DND-41 (cell line): ENCODE measurements around the gene GRK6.

Experiments
- ATAC-seq: fragments of 200-7000 bp; cut with Tn5 transposase; 3 replicates; pipeline ENCODE4 v1.9.1; 2021; ENCODE audit warnings: low read depth; ENCODE audit not compliant: insufficient read depth
- DNase-seq: peaks from one replicate; pipeline ENCODE4 v3.0.0-alpha.2; 2020
- H2AFZ ChIP-seq: 2 replicates; pipeline ENCODE4 v1.6.0; 2012; ENCODE audit warnings: low read depth, low read length
- H3K27ac ChIP-seq: 2 replicates; pipeline ENCODE4 v1.5.1; 2012; ENCODE audit warnings: low read length, inconsistent platforms
- H3K27me3 ChIP-seq: fragments of 200-600 bp; sonication (generic); 2 replicates; pipeline ENCODE4 v1.6.0; 2012; ENCODE audit warnings: low read length, mild to moderate bottlenecking, inconsistent platforms; ENCODE audit not compliant: insufficient read depth, poor library complexity
- H3K36me3 ChIP-seq: 2 replicates; pipeline ENCODE4 v1.5.1; 2012; ENCODE audit warnings: low read length, inconsistent platforms; ENCODE audit not compliant: insufficient read depth
- H3K4me1 ChIP-seq: 2 replicates; pipeline ENCODE4 v1.5.1; 2012; ENCODE audit warnings: mild to moderate bottlenecking, low read length; ENCODE audit not compliant: insufficient read depth
- H3K4me2 ChIP-seq: 2 replicates; pipeline ENCODE4 v1.6.0; 2012; ENCODE audit warnings: mild to moderate bottlenecking, moderate library complexity, low read length, inconsistent platforms; ENCODE audit not compliant: insufficient read depth
- H3K4me3 ChIP-seq, 2 experiments: fragments of 200-600 bp in 1 of 2; shearing (Covaris generic) in 1 of 2; 2 replicates each; pipeline ENCODE4 v1.5.1; 2012 to 2016; ENCODE audit warnings: inconsistent platforms in 2 of 2, low read length in 2 of 2, mild to moderate bottlenecking in 2 of 2, low read depth in 1 of 2, moderate library complexity in 1 of 2
- H3K79me2 ChIP-seq: 2 replicates; pipeline ENCODE4 v1.6.0; 2012; ENCODE audit warnings: low read length, inconsistent platforms; ENCODE audit not compliant: insufficient read depth
- H3K9ac ChIP-seq: 2 replicates; pipeline ENCODE4 v1.6.0; 2012; ENCODE audit warnings: low read depth, mild to moderate bottlenecking, inconsistent platforms, low read length, moderate library complexity
- H3K9me3 ChIP-seq: 2 replicates; pipeline ENCODE4 v1.5.1; 2012; ENCODE audit warnings: low read length, moderate library complexity, mild to moderate bottlenecking, inconsistent platforms; ENCODE audit not compliant: insufficient read depth, severe bottlenecking
- H4K20me1 ChIP-seq: 2 replicates; pipeline ENCODE4 v1.6.0; 2012; ENCODE audit warnings: low read length; ENCODE audit not compliant: insufficient read depth
- EZH2 ChIP-seq: IDR thresholded peaks from 3 replicates; pipeline ENCODE4 v1.6.1; 2012; ENCODE audit warnings: borderline replicate concordance, low read depth, mild to moderate bottlenecking, moderate library complexity, low read length, inconsistent platforms; ENCODE audit not compliant: severe bottlenecking
- TF ChIP-seq, protein P1 (sequence below): IDR thresholded peaks from 2 replicates; pipeline ENCODE4 v1.5.1; 2012; ENCODE audit warnings: borderline replicate concordance, low read length, moderate library complexity, mild to moderate bottlenecking; ENCODE audit not compliant: poor library complexity, severe bottlenecking; ENCODE audit errors: extremely low read depth

The GRK6 gene

DNA sequence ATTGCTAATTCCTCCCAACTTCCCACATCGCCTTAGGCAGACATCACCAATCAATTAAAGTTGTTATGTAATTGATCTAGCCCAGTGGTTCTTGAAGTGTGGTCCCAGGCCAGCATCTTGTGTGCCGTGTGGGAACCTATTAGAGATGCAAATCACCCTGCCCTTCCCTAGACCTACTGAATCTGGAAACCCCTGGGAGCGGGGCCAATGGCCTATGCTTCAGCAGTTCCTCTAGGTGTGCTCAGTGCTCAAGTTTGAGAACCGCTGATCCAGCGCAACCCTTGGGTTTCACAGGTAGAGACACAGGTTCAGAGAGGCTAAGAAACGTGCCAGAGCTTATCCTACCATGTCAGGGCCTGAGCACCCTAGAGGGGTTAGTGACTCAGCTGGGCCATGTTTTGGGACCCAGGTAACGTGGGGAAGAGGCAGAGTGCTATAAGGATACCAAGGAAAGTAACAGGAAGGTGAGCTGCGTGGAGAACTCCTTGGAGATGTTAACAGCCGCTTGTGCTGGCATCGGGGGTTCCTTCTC is 37.9 kb upstream of the GRK6 start:
- Histone ChIP-seq H3K9ac (no peak overlapping the region), H3K4me2 (no peak overlapping the region), H3K27ac (no peak overlapping the region), H4K20me1 (no peaks in the 10 kb centered on the region; the same call in 1 of the 2 replicates), H3K79me2 (no peaks in the 10 kb centered on the region), H3K36me3 (no peaks in the 10 kb centered on the region), H2AFZ (no peak overlapping the region), H3K9me3 (no peaks in the 10 kb centered on the region), H3K27me3 (peaks cover 17% of the 10 kb centered on the region), H3K4me3 (no peak overlapping the region), H3K4me1 (peaks cover 6% of the 10 kb centered on the region)
- DNase-seq (no peak), ATAC-seq (no peak)
- TF ChIP-seq, protein P1, sequence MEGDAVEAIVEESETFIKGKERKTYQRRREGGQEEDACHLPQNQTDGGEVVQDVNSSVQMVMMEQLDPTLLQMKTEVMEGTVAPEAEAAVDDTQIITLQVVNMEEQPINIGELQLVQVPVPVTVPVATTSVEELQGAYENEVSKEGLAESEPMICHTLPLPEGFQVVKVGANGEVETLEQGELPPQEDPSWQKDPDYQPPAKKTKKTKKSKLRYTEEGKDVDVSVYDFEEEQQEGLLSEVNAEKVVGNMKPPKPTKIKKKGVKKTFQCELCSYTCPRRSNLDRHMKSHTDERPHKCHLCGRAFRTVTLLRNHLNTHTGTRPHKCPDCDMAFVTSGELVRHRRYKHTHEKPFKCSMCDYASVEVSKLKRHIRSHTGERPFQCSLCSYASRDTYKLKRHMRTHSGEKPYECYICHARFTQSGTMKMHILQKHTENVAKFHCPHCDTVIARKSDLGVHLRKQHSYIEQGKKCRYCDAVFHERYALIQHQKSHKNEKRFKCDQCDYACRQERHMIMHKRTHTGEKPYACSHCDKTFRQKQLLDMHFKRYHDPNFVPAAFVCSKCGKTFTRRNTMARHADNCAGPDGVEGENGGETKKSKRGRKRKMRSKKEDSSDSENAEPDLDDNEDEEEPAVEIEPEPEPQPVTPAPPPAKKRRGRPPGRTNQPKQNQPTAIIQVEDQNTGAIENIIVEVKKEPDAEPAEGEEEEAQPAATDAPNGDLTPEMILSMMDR = no peak
- TF ChIP-seq EZH2 = no peak

DNA sequence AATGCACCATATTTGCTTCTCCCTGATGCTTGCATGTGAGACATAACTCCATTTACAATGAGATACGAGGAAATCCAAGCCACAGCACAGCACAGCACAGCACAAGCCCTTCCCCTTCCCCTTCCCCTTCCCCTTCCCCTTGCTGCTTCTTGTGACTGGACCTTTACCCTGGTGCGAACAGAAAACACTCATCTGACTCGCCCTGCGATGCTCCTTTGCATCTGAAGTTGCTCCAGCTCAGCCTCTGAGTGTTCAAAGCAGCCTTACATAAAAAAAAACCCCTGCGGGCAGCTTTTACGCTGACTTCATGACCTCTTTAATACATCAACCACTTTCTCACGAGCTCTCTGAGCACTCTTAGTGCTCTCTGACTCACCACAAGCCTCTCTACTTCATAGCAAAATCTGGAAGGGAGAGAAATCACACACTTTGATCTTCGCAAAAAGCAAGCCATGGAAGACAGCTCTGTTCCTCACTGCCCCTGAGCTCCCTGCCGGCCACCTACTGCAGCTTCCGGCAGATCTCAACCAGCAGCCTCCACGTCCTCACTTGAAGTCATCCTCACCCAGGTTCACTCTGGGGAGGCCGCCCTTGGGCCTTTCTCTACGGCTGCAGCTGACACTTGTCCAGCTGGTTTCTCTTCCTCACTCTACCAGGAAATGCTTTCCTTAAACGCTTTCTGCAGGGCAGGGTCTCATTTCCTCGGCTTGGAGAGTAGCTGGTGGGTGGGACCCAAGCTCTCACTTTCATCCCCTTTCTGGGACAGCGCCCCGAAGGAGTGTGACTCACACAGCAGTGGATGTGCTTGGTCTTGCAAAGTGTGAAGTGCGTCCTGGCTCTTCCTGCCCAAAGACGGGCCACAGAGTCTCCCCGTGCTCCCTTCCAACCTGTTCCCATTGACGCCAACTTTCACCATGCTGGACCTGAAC is 37.0 kb upstream of the GRK6 start:
- H3K9ac ChIP-seq = no peak overlapping the region

DNA sequence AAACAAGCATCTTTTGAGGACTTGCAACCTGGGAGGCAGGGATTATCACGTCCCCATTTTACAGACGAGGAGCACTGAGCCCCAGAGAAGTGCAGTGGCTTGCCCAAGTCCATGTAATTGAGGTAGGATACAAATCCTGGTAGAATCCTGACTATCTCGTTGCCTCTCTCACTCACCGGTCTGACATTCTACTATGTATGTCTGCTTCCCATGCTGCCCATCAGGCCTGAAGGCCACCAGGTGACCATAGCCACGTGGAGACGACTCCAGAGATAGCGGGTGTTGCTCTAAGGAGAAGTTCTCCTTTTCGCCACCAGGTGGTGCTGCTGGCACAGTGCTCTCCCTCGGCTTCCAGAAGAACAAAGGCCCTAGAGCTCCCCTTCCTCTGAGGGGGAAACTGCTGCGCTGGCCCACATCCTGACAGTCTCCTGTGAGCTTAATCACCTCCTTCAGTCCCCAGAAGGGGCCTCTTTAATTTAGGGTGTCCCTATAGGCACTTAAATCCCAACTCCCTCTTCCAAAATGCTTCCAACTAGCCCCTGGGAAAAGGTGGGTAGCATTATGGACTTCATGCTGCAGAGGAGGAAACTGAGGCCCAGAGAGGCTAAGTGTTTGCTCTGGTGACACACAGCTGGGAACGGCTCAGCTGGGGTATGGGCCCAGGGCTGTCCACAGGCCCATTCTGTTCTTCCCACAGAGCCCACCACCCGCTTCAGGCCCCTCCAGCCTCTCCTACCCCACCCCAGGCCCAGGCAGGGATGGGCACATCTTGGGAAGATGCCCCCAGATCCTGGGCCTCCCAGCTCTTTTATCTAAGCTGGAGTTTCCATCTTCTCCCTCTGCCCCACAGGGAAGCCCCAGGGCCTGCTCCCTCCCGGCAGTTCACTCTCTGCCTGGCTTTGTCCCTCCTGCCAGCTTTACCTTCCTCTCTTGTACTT is 35.8 kb upstream of the GRK6 start:
- no peak overlapping the region for H3K9ac ChIP-seq
- no peak overlapping the region for H3K4me2 ChIP-seq
- no peaks in the 10 kb centered on the region for H3K36me3 ChIP-seq
- H3K9me3 ChIP-seq = no peaks in the 10 kb centered on the region
- peaks cover 17% of the 10 kb centered on the region for H3K27me3 ChIP-seq
- no peak for TF ChIP-seq EZH2
- TF ChIP-seq, protein P1 = peak; percentile 97
- H3K4me3 ChIP-seq = no peak overlapping the region
- peak; percentile 98 for ATAC-seq
- no peaks in the 10 kb centered on the region; the same call in 1 of the 2 replicates for H4K20me1 ChIP-seq
- H3K27ac ChIP-seq = no peak overlapping the region
- no peak overlapping the region for H2AFZ ChIP-seq
- DNase-seq = peak; percentile 89
- no peaks in the 10 kb centered on the region for H3K79me2 ChIP-seq
- peaks cover 6% of the 10 kb centered on the region for H3K4me1 ChIP-seq

More for the DNA sequence above, 37.0 kb upstream of the GRK6 start:
- Histone ChIP-seq H3K79me2 (no peaks in the 10 kb centered on the region), H3K27ac (no peak overlapping the region), H3K27me3 (peaks cover 17% of the 10 kb centered on the region), H3K36me3 (no peaks in the 10 kb centered on the region), H2AFZ (no peak overlapping the region), H3K4me2 (no peak overlapping the region), H3K9me3 (no peaks in the 10 kb centered on the region), H4K20me1 (no peaks in the 10 kb centered on the region; the same call in 1 of the 2 replicates), H3K4me1 (peaks cover 6% of the 10 kb centered on the region), H3K4me3 (no peak overlapping the region)
- ATAC-seq (peak; percentile 20; the same call in 1 of the 3 replicates), DNase-seq (no peak)
- TF ChIP-seq EZH2 = no peak
- TF ChIP-seq, protein P1 = no peak
